ENCODE measurements around the gene FAM234A. TPM values are rescaled to one million over a fixed set of nuclear protein-coding genes. Genes with fewer than 3 reads are reported as not detected.
"Not testable (repeated sequence)": the region's sequence is repeated elsewhere in the genome, so short reads cannot be mapped to it uniquely, and the experiment has no call there.

FAM234A gene
- polyA plus RNA-seq, 1 experiment: 42.7 TPM

DNA sequence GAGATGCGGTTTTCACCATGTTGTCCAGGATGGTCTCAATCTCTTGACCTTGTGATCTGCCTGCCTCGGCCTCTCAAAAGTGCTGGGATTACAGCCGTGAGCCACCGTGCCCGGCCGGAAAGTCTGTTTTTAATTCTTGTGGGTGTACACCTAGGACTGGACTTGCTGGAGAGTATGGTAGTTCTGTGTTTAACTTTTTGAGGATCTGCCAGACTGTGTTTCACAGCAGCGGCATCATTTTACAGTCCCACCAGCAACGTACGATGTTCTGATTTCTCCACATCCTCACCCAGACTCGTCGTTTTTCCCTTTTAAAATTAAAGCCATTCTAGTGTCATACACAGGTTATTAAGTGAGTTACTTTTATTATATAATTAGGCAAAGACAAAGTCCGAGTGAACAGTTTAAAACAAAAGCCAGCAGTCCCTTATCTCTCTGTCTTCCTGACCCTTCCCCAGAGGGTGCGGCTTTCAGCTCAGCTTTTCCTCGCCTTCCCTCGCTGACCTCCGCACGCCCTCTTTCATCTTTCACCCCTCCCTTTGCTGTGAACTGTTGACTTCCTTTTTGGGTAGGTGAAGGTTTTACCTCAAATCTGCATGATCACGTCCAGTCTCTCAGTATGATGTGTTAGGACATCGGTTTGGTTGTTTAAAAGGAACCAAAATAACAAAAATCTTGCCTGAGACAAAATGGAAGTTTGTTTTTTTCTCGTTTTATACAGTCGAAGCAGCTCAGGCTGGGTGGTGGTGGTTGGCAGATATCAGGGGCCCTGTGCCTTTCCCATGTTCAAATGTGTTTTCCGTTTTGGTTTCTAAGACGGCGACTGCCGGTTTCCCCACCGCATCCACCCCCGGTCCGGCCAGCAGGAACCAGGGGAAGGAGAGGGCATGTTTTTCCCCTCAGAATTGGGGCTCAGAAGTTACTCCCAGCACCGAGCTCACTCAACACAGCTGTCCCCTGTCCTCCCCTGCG is 18.0 kb downstream of the FAM234A start:
- Histone ChIP-seq H3K9me3 (ENCODE audit: control insufficient read depth, insufficient read depth, low read length) (no peaks in the 10 kb centered on the region; the same call in 1 of the 2 replicates), H3K4me3 (ENCODE audit: low read depth, low read length) (no peak overlapping the region), H3K27me3 (ENCODE audit: control insufficient read depth, insufficient read depth, low read length) (no peaks in the 10 kb centered on the region), H3K27ac (ENCODE audit: low read depth, low read length) (no peak overlapping the region)
- no peak for DNase-seq (ENCODE audit: low read depth, low spot score)
- CTCF ChIA-PET: interaction anchor here (0.5 kb wide), 1 partner anchor 11 kb away, joined by 7 read pairs; no protein-coding TSS in a partner anchor
- POLR2A ChIA-PET: no interaction called here
- no peak for TF ChIP-seq CTCF (IDR thresholded peaks at IDR 0.05; ENCODE audit: low read depth, low read length)

DNA sequence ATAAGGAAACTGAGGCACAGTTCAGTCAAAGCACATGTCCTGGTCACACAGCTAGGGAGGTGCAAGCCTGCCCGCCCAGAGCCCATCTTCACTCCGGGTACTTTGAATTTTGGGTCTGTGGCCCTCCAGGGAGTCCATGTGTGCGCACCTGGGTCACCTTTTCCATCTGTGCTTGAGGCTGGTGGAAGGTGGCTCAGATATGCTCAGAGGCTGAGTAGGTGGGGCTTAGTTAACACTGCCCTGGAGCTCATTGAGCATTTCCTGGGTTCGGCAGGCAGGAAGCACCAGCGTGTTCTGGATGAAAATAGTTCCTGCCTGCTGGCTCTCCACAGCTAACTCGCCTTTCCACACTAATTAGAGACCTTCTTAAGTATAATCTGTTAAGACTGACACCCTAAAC is 19.2 kb downstream of the FAM234A start:
- ChIA-PET POLR2A (interaction anchor here (0.6 kb wide), 1 partner anchor 15 kb away, joined by 3 read pairs; no protein-coding TSS in a partner anchor), CTCF (interaction anchor here (0.6 kb wide), 1 partner anchor 98 kb away, joined by 3 read pairs; no protein-coding TSS in a partner anchor)

GRCh38 chr16:254461-254860 is 19.8 kb downstream of the FAM234A start:
- POLR2A ChIA-PET: no interaction called here

More for the DNA sequence above, 19.2 kb downstream of the FAM234A start:
- Histone ChIP-seq H3K9me3 (ENCODE audit: control insufficient read depth, insufficient read depth, low read length) (no peaks in the 10 kb centered on the region; the same call in 1 of the 2 replicates), H3K4me3 (ENCODE audit: low read depth, low read length) (no peak overlapping the region), H3K27me3 (ENCODE audit: control insufficient read depth, insufficient read depth, low read length) (no peaks in the 10 kb centered on the region), H3K27ac (ENCODE audit: low read depth, low read length) (no peak overlapping the region)
- DNase-seq (ENCODE audit: low read depth, low spot score): no peak
- no peak for TF ChIP-seq CTCF (IDR thresholded peaks at IDR 0.05; ENCODE audit: low read depth, low read length)

GRCh38 chr16:255183-255582 is 20.6 kb downstream of the FAM234A start:
- ChIA-PET CTCF (no interaction called here), POLR2A (no interaction called here)
- TF ChIP-seq CTCF (IDR thresholded peaks at IDR 0.05; ENCODE audit: low read depth, low read length): no peak
- Histone ChIP-seq H3K27ac (ENCODE audit: low read depth, low read length) (no peak overlapping the region), H3K4me3 (ENCODE audit: low read depth, low read length) (no peak overlapping the region), H3K9me3 (ENCODE audit: control insufficient read depth, insufficient read depth, low read length) (no peaks in the 10 kb centered on the region), H3K27me3 (ENCODE audit: control insufficient read depth, insufficient read depth, low read length) (no peaks in the 10 kb centered on the region)
- no peak for DNase-seq (ENCODE audit: low read depth, low spot score)

More at GRCh38 chr16:254461-254860, 19.8 kb downstream of the FAM234A start:
- Histone ChIP-seq H3K27ac (ENCODE audit: low read depth, low read length) (no peak overlapping the region), H3K27me3 (ENCODE audit: control insufficient read depth, insufficient read depth, low read length) (no peaks in the 10 kb centered on the region), H3K9me3 (ENCODE audit: control insufficient read depth, insufficient read depth, low read length) (no peaks in the 10 kb centered on the region; the same call in 1 of the 2 replicates), H3K4me3 (ENCODE audit: low read depth, low read length) (no peak overlapping the region)
- no peak for TF ChIP-seq CTCF (IDR thresholded peaks at IDR 0.05; ENCODE audit: low read depth, low read length)
- DNase-seq (ENCODE audit: low read depth, low spot score): no peak
- CTCF ChIA-PET: no interaction called here

- H3K27ac ChIP-seq (ENCODE audit: low read depth, low read length); DNase-seq (ENCODE audit: low read depth, low spot score); H3K4me3 ChIP-seq (ENCODE audit: low read depth, low read length); CTCF ChIA-PET; POLR2A ChIA-PET; H3K27me3 ChIP-seq (ENCODE audit: control insufficient read depth, insufficient read depth, low read length); H3K9me3 ChIP-seq (ENCODE audit: control insufficient read depth, insufficient read depth, low read length): not testable (repeated sequence)
Measured at GRCh38 chr16:258091-258490, 23.5 kb downstream of the FAM234A start.

Measured in AG04450 (cell line).